MM.1S (cell line): ENCODE data around the gene PSD2.

Source experiments
- DNase-seq: peaks from one replicate; pipeline ENCODE4 v3.0.0-alpha.2; 2015
- H2AFZ ChIP-seq: fragments of 300-600 bp; sonication (generic); 2 replicates; pipeline ENCODE4 v1.6.0; 2016; ENCODE audit warnings: antibody characterized with exemption, low read length
- H3F3A ChIP-seq: fragments of 300-600 bp; sonication (generic); 2 replicates; pipeline ENCODE4 v1.6.1; 2016; ENCODE audit warnings: mild to moderate bottlenecking, antibody characterized with exemption, low read length, moderate library complexity, mixed read lengths; ENCODE audit not compliant: insufficient read depth
- H3K27ac ChIP-seq: fragments of 300-600 bp; sonication (generic); 2 replicates; pipeline ENCODE4 v1.5.1; 2016; ENCODE audit warnings: mild to moderate bottlenecking, low read length
- H3K27me3 ChIP-seq: fragments of 300-600 bp; sonication (generic); replicated peaks from 2 replicates; pipeline ENCODE4 v1.6.0; 2016; ENCODE audit warnings: low read length; ENCODE audit not compliant: insufficient read depth
- H3K36me3 ChIP-seq: fragments of 300-600 bp; sonication (generic); replicated peaks from 2 replicates; pipeline ENCODE4 v1.6.1; 2016; ENCODE audit warnings: mild to moderate bottlenecking, low read length, mixed read lengths; ENCODE audit not compliant: insufficient read depth
- H3K4me1 ChIP-seq: fragments of 300-600 bp; sonication (generic); 2 replicates; pipeline ENCODE4 v1.6.1; 2016; ENCODE audit warnings: low read length, mixed read lengths
- H3K4me2 ChIP-seq: fragments of 300-600 bp; sonication (generic); 2 replicates; pipeline ENCODE4 v1.6.0; 2016; ENCODE audit warnings: low read depth, low read length
- H3K4me3 ChIP-seq: fragments of 300-600 bp; sonication (generic); 2 replicates; pipeline ENCODE4 v1.5.1; 2016; ENCODE audit warnings: low read length, mixed read lengths
- H3K79me2 ChIP-seq: fragments of 300-600 bp; sonication (generic); 2 replicates; pipeline ENCODE4 v1.6.1; 2016; ENCODE audit warnings: mixed run types, low read length, mixed read lengths
- H3K9ac ChIP-seq: fragments of 300-600 bp; sonication (generic); 2 replicates; pipeline ENCODE4 v1.6.1; 2016; ENCODE audit warnings: low read length, mixed read lengths
- H3K9me2 ChIP-seq: fragments of 300-600 bp; sonication (generic); replicated peaks from 2 replicates; pipeline ENCODE4 v1.6.1; 2016; ENCODE audit warnings: mild to moderate bottlenecking, low read length, mixed read lengths; ENCODE audit not compliant: insufficient read depth
- H3K9me3 ChIP-seq: fragments of 300-600 bp; sonication (generic); replicated peaks from 2 replicates; pipeline ENCODE4 v1.6.1; 2016; ENCODE audit warnings: mild to moderate bottlenecking, low read length, mixed read lengths; ENCODE audit not compliant: insufficient read depth
- H4K20me1 ChIP-seq: fragments of 300-600 bp; sonication (generic); 2 replicates; pipeline ENCODE4 v1.6.1; 2016; ENCODE audit warnings: mild to moderate bottlenecking, low read length, moderate library complexity, mixed read lengths; ENCODE audit not compliant: insufficient read depth
- CTCF ChIP-seq: fragments of 300-600 bp; sonication (generic); IDR thresholded peaks from 2 replicates; pipeline ENCODE4 v1.5.1; 2016; ENCODE audit warnings: antibody characterized with exemption, low read length, mixed read lengths
- EZH2 ChIP-seq: fragments of 300-600 bp; sonication (generic); optimal IDR thresholded peaks from 2 replicates; pipeline ENCODE3; 2017; ENCODE audit warnings: low read depth, mild to moderate bottlenecking, antibody characterized with exemption, low read length, mixed read lengths
- EZH2phosphoT487 ChIP-seq: fragments of 300-600 bp; sonication (generic); IDR thresholded peaks from 2 replicates; pipeline ENCODE4 v1.6.1; 2018; ENCODE audit warnings: antibody characterized with exemption, low read length

PSD2 gene

GRCh38 chr5:139772927-139773690 is 22.5 kb upstream of the PSD2 start:
- Histone ChIP-seq H3K9me3 (no peaks in the 10 kb centered on the region), H3K9me2 (no peaks in the 10 kb centered on the region), H3K36me3 (no peaks in the 10 kb centered on the region), H4K20me1 (no peaks in the 10 kb centered on the region), H2AFZ (no peak overlapping the region), H3K27me3 (0 out of 2 replicates have a peak, but pooled peaks cover 3% of the 10 kb centered on the region), H3K79me2 (no peaks in the 10 kb centered on the region), H3K27ac (no peak overlapping the region), H3K4me1 (no peaks in the 10 kb centered on the region), H3K4me3 (no peak overlapping the region), H3K9ac (no peak overlapping the region), H3K4me2 (no peak overlapping the region), H3F3A (no peaks in the 10 kb centered on the region)
- DNase-seq: no peak
- TF ChIP-seq EZH2 (no peak), CTCF (no peak), EZH2phosphoT487 (no peak)

GRCh38 chr5:139774980-139775661 is 20.5 kb upstream of the PSD2 start:
- Histone ChIP-seq H3K27ac (no peak overlapping the region), H2AFZ (peak overlapping the region; percentile 64; the same call in 1 of the 2 replicates), H4K20me1 (no peaks in the 10 kb centered on the region), H3K9me2 (no peaks in the 10 kb centered on the region), H3K4me2 (peak overlapping the region; percentile 29), H3K36me3 (no peaks in the 10 kb centered on the region), H3F3A (no peaks in the 10 kb centered on the region), H3K4me3 (no peak overlapping the region), H3K27me3 (0 out of 2 replicates have a peak, but pooled peaks cover 3% of the 10 kb centered on the region), H3K79me2 (no peaks in the 10 kb centered on the region), H3K4me1 (no peaks in the 10 kb centered on the region), H3K9ac (no peak overlapping the region), H3K9me3 (no peaks in the 10 kb centered on the region)
- peak; percentile 64 for DNase-seq
- no peak for TF ChIP-seq EZH2
- no peak for TF ChIP-seq EZH2phosphoT487
- TF ChIP-seq CTCF: peak; percentile 95

GRCh38 chr5:139775872-139776271 is 19.7 kb upstream of the PSD2 start:
- Histone ChIP-seq H3K36me3 (no peaks in the 10 kb centered on the region), H3K4me2 (no peak overlapping the region), H3K27me3 (0 out of 2 replicates have a peak, but pooled peaks cover 3% of the 10 kb centered on the region), H3K27ac (no peak overlapping the region), H3K4me1 (no peaks in the 10 kb centered on the region), H3K79me2 (no peaks in the 10 kb centered on the region), H2AFZ (no peak overlapping the region), H3K4me3 (no peak overlapping the region), H3K9me3 (no peaks in the 10 kb centered on the region), H4K20me1 (no peaks in the 10 kb centered on the region), H3K9ac (no peak overlapping the region), H3K9me2 (no peaks in the 10 kb centered on the region), H3F3A (no peaks in the 10 kb centered on the region)
- no peak for TF ChIP-seq CTCF
- no peak for TF ChIP-seq EZH2
- no peak for TF ChIP-seq EZH2phosphoT487
- DNase-seq: no peak
